Ishikawa (cell line): ENCODE measurements around the gene HCN4.

Experiments used
- CEBPB ChIP-seq: IDR thresholded peaks from 2 replicates; pipeline ENCODE4 v1.6.1; 2012
- CREB1 ChIP-seq: IDR thresholded peaks from 2 replicates; pipeline ENCODE4 v1.6.1; 2012; ENCODE audit warnings: low read depth
- EGR1 ChIP-seq: IDR thresholded peaks from 2 replicates; pipeline ENCODE4 v1.6.1; 2012
- EP300 ChIP-seq: IDR thresholded peaks from 2 replicates; pipeline ENCODE4 v1.6.1; 2012; ENCODE audit warnings: borderline replicate concordance
- FOXM1 ChIP-seq: IDR thresholded peaks from 2 replicates; pipeline ENCODE4 v1.6.1; 2012; ENCODE audit warnings: low read depth, borderline replicate concordance
- NFIC ChIP-seq: IDR thresholded peaks from 2 replicates; pipeline ENCODE4 v1.6.1; 2012
- RAD21 ChIP-seq: IDR thresholded peaks from 2 replicates; pipeline ENCODE4 v1.6.1; 2012; ENCODE audit warnings: low read depth
- TAF1 ChIP-seq: IDR thresholded peaks from 2 replicates; pipeline ENCODE4 v1.6.1; 2012; ENCODE audit warnings: low read depth, mild to moderate bottlenecking
- TCF12 ChIP-seq: IDR thresholded peaks from 2 replicates; pipeline ENCODE4 v1.6.1; 2012; ENCODE audit warnings: low read depth
- TEAD4 ChIP-seq: IDR thresholded peaks from 2 replicates; pipeline ENCODE4 v1.6.1; 2012
- YY1 ChIP-seq: IDR thresholded peaks from 2 replicates; pipeline ENCODE4 v1.6.1; 2012; ENCODE audit warnings: low read depth
- ZBTB7A ChIP-seq: IDR thresholded peaks from 2 replicates; pipeline ENCODE4 v1.6.1; 2012; ENCODE audit warnings: low read depth
- TF ChIP-seq, protein P1 (sequence below): IDR thresholded peaks from 2 replicates; pipeline ENCODE4 v1.6.1; 2012; ENCODE audit warnings: low read depth, mild to moderate bottlenecking
- TF ChIP-seq, protein P2 (sequence below): IDR thresholded peaks from 2 replicates; pipeline ENCODE4 v1.6.1; 2012
- TF ChIP-seq, protein P3 (sequence below): IDR thresholded peaks from 2 replicates; pipeline ENCODE4 v1.6.1; 2012

The HCN4 gene

DNA sequence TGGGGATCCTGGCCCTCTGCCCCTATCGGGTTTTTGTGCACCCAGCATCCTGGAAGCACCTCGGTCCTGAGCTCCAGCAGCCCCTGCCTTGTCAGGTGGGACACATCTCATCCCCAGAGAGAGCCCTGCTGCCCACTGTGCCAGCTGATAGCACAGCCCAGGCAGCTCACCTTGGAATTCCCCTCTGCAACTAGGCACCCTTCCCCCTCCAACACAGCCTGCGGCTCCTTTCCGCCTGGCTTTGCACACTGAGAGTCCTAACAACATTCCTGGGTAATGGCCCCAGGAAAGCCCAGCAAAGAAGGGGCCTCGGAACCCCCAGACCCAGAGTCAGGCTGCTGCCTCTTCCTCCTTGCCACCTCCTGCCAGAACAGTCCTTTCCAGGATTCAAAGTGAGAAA, 5.9 kb downstream of the HCN4 start:
- no peak for TF ChIP-seq TCF12
- TF ChIP-seq, protein P1, sequence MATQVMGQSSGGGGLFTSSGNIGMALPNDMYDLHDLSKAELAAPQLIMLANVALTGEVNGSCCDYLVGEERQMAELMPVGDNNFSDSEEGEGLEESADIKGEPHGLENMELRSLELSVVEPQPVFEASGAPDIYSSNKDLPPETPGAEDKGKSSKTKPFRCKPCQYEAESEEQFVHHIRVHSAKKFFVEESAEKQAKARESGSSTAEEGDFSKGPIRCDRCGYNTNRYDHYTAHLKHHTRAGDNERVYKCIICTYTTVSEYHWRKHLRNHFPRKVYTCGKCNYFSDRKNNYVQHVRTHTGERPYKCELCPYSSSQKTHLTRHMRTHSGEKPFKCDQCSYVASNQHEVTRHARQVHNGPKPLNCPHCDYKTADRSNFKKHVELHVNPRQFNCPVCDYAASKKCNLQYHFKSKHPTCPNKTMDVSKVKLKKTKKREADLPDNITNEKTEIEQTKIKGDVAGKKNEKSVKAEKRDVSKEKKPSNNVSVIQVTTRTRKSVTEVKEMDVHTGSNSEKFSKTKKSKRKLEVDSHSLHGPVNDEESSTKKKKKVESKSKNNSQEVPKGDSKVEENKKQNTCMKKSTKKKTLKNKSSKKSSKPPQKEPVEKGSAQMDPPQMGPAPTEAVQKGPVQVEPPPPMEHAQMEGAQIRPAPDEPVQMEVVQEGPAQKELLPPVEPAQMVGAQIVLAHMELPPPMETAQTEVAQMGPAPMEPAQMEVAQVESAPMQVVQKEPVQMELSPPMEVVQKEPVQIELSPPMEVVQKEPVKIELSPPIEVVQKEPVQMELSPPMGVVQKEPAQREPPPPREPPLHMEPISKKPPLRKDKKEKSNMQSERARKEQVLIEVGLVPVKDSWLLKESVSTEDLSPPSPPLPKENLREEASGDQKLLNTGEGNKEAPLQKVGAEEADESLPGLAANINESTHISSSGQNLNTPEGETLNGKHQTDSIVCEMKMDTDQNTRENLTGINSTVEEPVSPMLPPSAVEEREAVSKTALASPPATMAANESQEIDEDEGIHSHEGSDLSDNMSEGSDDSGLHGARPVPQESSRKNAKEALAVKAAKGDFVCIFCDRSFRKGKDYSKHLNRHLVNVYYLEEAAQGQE: no peak
- TF ChIP-seq TAF1: no peak
- no peak for TF ChIP-seq TEAD4
- TF ChIP-seq YY1: no peak
- TF ChIP-seq, protein P2, sequence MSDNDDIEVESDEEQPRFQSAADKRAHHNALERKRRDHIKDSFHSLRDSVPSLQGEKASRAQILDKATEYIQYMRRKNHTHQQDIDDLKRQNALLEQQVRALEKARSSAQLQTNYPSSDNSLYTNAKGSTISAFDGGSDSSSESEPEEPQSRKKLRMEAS: no peak
- TF ChIP-seq EP300: no peak
- TF ChIP-seq ZBTB7A: no peak
- no peak for TF ChIP-seq NFIC
- TF ChIP-seq RAD21: no peak
- TF ChIP-seq FOXM1: no peak
- TF ChIP-seq, protein P3, sequence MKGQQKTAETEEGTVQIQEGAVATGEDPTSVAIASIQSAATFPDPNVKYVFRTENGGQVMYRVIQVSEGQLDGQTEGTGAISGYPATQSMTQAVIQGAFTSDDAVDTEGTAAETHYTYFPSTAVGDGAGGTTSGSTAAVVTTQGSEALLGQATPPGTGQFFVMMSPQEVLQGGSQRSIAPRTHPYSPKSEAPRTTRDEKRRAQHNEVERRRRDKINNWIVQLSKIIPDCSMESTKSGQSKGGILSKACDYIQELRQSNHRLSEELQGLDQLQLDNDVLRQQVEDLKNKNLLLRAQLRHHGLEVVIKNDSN: no peak
- no peak for TF ChIP-seq CREB1
- no peak for TF ChIP-seq EGR1
- no peak for TF ChIP-seq CEBPB

DNA sequence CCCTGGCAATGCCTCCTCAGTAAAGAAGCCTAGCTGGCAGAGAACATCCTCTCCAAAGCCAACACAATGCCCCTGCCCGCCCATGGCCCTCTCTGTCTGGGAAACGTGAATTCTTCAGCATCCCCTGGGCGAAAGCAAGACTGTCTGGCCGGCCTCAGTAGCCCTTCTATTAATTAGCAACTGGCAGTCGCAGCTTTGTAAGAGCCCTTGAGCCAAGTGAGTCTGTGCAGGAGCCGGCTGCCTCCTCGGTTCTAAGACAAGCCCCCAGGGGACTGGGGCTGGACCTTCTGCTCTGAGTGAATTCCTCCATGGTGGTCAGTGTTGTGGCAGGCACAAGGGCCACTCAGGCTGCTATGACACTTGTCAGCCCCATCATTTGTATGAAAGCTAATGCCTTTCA, 7.4 kb downstream of the HCN4 start:
- TF ChIP-seq YY1: no peak
- TF ChIP-seq TCF12: no peak
- TF ChIP-seq, protein P1: no peak
- no peak for TF ChIP-seq ZBTB7A
- TF ChIP-seq EP300: no peak

DNA sequence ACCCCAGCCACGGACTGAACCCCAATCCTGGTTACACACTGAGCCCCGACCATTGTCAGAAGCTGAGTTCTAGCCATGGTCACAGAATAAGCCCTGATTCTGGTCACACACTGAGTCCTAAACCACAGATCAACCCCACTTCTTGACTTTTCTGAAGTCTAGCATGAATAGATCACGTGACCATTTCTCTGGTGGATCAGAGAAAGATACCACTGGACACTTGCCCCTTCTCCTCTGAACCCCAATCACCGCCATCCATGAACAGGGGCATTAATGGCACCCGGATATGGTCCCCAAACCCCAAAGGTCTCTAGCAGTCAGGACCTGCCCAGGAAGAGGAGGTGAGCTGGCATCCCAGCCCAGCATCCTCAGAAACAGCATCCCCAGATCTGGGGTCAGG, 9.1 kb downstream of the HCN4 start:
- TF ChIP-seq EGR1 (no peak), YY1 (no peak), RAD21 (no peak), TEAD4 (no peak)

DNA sequence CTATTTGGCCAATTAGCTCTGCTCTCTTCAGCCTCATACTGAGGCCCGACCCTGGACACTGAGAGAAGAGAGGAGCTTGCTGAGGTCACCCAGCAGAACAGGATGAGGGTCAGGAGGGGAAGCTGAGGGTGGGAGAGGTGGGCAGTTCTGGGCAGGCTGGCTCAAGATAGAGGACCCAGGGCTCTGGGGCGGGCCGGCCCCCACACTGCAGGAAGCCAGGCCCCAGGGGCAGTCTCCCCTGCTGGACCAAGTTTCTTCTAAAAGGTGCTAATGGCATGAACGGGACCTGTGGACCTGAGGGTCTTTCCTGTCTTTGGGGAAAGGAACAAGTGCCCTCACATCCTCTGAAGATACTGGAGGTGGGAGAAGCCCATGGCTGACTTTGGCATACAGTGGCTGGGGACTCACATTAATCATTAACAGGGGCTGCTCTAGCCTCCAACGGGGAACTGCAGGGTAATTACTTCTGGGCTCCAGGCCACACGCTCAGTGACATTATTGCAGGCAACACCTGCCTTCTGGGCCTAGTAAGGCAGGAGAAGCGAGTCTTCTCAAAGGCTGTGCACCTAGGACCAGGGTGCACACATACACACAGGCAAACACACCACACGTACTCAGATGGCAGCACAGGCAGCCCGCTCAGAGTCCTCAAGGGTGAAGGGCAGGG, 10.6 kb downstream of the HCN4 start:
- TF ChIP-seq NFIC (no peak), TAF1 (no peak), CEBPB (no peak), EGR1 (no peak), EP300 (no peak), TCF12 (no peak), ZBTB7A (no peak), RAD21 (no peak), YY1 (no peak), FOXM1 (no peak), TEAD4 (no peak), CREB1 (no peak)
- TF ChIP-seq, protein P2: no peak
- TF ChIP-seq, protein P1: no peak
- TF ChIP-seq, protein P3: no peak
